ENCODE data around the gene GSTO2. TPM values are rescaled to one million over a fixed set of nuclear protein-coding genes. Genes with fewer than 3 reads are reported as not detected.
A peak's percentile ranks its signal among the peaks of the same experiment; 100 is the strongest.

Gene GSTO2
- total and polyA plus RNA-seq, 2 of the 13 experiments (the other 11 are each of a cell fraction or from before 2014, with no cell fraction given), result 2.1 to 7.9 TPM

DNA sequence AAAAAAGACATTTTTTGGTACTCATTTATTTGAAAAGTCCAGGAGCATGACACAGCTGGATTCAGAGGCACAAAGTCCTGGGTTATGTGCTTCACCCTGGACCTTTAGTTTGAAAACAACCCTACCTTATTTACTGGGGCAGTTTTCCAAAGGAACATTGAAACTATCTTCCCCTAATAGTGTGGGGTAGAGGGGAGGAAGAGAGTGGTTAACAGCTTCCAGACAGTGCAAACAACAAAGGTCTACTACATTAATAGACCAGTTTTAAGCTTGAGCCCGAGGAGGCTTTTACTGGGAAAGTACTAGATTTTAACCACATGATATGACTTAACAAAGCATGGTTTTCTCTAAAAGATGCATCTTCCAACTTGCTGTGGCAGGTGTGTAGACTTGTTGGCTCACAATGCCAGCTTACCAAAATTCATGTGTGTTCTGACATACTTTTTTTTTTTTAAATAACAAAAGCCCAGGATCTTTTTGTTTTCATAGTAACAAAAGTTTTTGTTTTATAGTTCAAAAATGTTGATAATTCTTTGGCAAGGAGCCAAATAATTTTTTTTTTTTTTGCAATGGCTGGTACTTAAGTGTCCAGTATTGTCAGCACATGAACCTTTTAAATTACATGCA is 12.5 kb upstream of the GSTO2 start (continued):
- TF ChIP-seq NPAS2 (CRISPR knock-in tag; IDR thresholded peaks at IDR 0.05; ENCODE audit: borderline replicate concordance) (no peak), HDAC2 (CRISPR knock-in tag; IDR thresholded peaks at IDR 0.05) (peak; percentile 30; the same call in 1 of the 2 replicates), FOXK1 (CRISPR knock-in tag; IDR thresholded peaks at IDR 0.05; ENCODE audit: borderline replicate concordance, low read depth) (peak; percentile 50; the same call in 1 of the 2 replicates), NRL (CRISPR knock-in tag; IDR thresholded peaks at IDR 0.05; ENCODE audit: borderline replicate concordance) (no peak), ZNF205 (CRISPR knock-in tag; IDR thresholded peaks at IDR 0.05) (0 out of 2 replicates have a peak, but pooled peaks have one; percentile 39), FOXJ3 (CRISPR knock-in tag; IDR thresholded peaks at IDR 0.05; ENCODE audit: borderline replicate concordance) (peak; percentile 57; the same call in 1 of the 2 replicates), GZF1 (CRISPR knock-in tag; IDR thresholded peaks at IDR 0.05) (peak; percentile 76; the same call in 1 of the 2 replicates), ZNF383 (CRISPR knock-in tag; IDR thresholded peaks at IDR 0.05; ENCODE audit: borderline replicate concordance) (no peak), PLRG1 (conservative IDR thresholded peaks at IDR 0.05) (no peak), ZNF652 (CRISPR knock-in tag; IDR thresholded peaks at IDR 0.05; ENCODE audit: borderline replicate concordance, low read depth) (peak; percentile 27; the same call in 1 of the 2 replicates), SAP130 (CRISPR knock-in tag; IDR thresholded peaks at IDR 0.05; ENCODE audit: low read depth) (peak; percentile 71), EP300 (IDR thresholded peaks at IDR 0.05; ENCODE audit: low read depth in 2 of 2, low read length in 2 of 2) (peak in 1 of 2 experiments; percentile 71; a peak in 2 of 4 replicates), EP300 (CRISPR knock-in tag; IDR thresholded peaks at IDR 0.05; ENCODE audit: borderline replicate concordance) (no peak), YEATS4 (CRISPR knock-in tag; IDR thresholded peaks at IDR 0.05; ENCODE audit: borderline replicate concordance) (0 out of 2 replicates have a peak, but pooled peaks have one; percentile 22), POLR2A (IDR thresholded peaks at IDR 0.05; ENCODE audit: insufficient read depth in 1 of 2, low read depth in 2 of 2, low read length in 2 of 2) (peak in 1 of 2 experiments; percentile 8; a peak in 1 of 4 replicates), KLF6 (CRISPR knock-in tag; IDR thresholded peaks at IDR 0.05) (no peak), ZIK1 (CRISPR knock-in tag; IDR thresholded peaks at IDR 0.05; ENCODE audit: borderline replicate concordance, low read depth) (no peak), ZNF709 (CRISPR knock-in tag; IDR thresholded peaks at IDR 0.05) (no peak)
- TF ChIP-seq, protein P1, sequence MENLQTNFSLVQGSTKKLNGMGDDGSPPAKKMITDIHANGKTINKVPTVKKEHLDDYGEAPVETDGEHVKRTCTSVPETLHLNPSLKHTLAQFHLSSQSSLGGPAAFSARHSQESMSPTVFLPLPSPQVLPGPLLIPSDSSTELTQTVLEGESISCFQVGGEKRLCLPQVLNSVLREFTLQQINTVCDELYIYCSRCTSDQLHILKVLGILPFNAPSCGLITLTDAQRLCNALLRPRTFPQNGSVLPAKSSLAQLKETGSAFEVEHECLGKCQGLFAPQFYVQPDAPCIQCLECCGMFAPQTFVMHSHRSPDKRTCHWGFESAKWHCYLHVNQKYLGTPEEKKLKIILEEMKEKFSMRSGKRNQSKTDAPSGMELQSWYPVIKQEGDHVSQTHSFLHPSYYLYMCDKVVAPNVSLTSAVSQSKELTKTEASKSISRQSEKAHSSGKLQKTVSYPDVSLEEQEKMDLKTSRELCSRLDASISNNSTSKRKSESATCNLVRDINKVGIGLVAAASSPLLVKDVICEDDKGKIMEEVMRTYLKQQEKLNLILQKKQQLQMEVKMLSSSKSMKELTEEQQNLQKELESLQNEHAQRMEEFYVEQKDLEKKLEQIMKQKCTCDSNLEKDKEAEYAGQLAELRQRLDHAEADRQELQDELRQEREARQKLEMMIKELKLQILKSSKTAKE (CRISPR knock-in tag; IDR thresholded peaks at IDR 0.05; ENCODE audit: borderline replicate concordance), result no peak
- TF ChIP-seq, protein P2, sequence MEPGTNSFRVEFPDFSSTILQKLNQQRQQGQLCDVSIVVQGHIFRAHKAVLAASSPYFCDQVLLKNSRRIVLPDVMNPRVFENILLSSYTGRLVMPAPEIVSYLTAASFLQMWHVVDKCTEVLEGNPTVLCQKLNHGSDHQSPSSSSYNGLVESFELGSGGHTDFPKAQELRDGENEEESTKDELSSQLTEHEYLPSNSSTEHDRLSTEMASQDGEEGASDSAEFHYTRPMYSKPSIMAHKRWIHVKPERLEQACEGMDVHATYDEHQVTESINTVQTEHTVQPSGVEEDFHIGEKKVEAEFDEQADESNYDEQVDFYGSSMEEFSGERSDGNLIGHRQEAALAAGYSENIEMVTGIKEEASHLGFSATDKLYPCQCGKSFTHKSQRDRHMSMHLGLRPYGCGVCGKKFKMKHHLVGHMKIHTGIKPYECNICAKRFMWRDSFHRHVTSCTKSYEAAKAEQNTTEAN (CRISPR knock-in tag; conservative IDR thresholded peaks at IDR 0.05), result no peak
- TF ChIP-seq, protein P3, sequence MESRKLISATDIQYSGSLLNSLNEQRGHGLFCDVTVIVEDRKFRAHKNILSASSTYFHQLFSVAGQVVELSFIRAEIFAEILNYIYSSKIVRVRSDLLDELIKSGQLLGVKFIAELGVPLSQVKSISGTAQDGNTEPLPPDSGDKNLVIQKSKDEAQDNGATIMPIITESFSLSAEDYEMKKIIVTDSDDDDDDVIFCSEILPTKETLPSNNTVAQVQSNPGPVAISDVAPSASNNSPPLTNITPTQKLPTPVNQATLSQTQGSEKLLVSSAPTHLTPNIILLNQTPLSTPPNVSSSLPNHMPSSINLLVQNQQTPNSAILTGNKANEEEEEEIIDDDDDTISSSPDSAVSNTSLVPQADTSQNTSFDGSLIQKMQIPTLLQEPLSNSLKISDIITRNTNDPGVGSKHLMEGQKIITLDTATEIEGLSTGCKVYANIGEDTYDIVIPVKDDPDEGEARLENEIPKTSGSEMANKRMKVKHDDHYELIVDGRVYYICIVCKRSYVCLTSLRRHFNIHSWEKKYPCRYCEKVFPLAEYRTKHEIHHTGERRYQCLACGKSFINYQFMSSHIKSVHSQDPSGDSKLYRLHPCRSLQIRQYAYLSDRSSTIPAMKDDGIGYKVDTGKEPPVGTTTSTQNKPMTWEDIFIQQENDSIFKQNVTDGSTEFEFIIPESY (CRISPR knock-in tag; IDR thresholded peaks at IDR 0.05), result no peak
- TF ChIP-seq, protein P4, sequence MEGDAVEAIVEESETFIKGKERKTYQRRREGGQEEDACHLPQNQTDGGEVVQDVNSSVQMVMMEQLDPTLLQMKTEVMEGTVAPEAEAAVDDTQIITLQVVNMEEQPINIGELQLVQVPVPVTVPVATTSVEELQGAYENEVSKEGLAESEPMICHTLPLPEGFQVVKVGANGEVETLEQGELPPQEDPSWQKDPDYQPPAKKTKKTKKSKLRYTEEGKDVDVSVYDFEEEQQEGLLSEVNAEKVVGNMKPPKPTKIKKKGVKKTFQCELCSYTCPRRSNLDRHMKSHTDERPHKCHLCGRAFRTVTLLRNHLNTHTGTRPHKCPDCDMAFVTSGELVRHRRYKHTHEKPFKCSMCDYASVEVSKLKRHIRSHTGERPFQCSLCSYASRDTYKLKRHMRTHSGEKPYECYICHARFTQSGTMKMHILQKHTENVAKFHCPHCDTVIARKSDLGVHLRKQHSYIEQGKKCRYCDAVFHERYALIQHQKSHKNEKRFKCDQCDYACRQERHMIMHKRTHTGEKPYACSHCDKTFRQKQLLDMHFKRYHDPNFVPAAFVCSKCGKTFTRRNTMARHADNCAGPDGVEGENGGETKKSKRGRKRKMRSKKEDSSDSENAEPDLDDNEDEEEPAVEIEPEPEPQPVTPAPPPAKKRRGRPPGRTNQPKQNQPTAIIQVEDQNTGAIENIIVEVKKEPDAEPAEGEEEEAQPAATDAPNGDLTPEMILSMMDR (CRISPR knock-in tag; IDR thresholded peaks at IDR 0.05), result no peak

All from HepG2 (cell line).